Endothelial cell of umbilical vein (primary cell): Measurements from ENCODE around the gene TRIM67. TPM values are rescaled to one million over a fixed set of nuclear protein-coding genes. Genes with fewer than 3 reads are reported as not detected.

ENCODE experiments used
- BruUV-seq: library from RNA; stranded (reverse); fragments of 400-500 nt; replicated peaks from 2 replicates; lab custom pipeline; 2021; lab: Mats Ljungman, UMichigan
- CTCF ChIA-PET: fragments of 300-600, 350-600 bp; sonication (Branson Sonifier 250); formaldehyde crosslinking; loops from one replicate; lab custom pipeline; 2021; ENCODE audit warnings: antibody characterized with exemption, inconsistent platforms; lab: Charles Lee
- POLR2A ChIA-PET: fragments of 300-600, 350-600 bp; sonication (Branson Sonifier 250); formaldehyde crosslinking; loops from one replicate; lab custom pipeline; 2021; ENCODE audit warnings: antibody characterized with exemption, inconsistent platforms; lab: Charles Lee
- DNase-seq: peaks from one replicate; pipeline ENCODE4 v3.0.0-alpha.2; 2011; ENCODE audit warnings: low read depth, low spot score
- FAIRE-seq: peaks from 2 replicates; lab custom pipeline; 2011; peaks lifted over from hg19 to GRCh38; lab: Jason Lieb, UNC
- H2AFZ ChIP-seq: 2 replicates; pipeline ENCODE4 v1.6.0; 2012; ENCODE audit warnings: low read depth, low read length, control low read depth, inconsistent platforms
- H3K27ac ChIP-seq: 2 replicates; pipeline ENCODE4 v1.5.1; 2011; ENCODE audit warnings: low read depth, mild to moderate bottlenecking, control low read depth, low read length, moderate library complexity; ENCODE audit not compliant: insufficient read depth
- H3K27me3 ChIP-seq, 2 experiments: 2 replicates each; pipeline versions ENCODE4 v1.6.0 to v1.6.1; 2011; ENCODE audit warnings: low read length in 2 of 2, mixed read lengths in 1 of 2; ENCODE audit not compliant: control insufficient read depth in 2 of 2, insufficient read depth in 2 of 2
- H3K36me3 ChIP-seq, 2 experiments: 2 replicates in 1 of 2; 3 replicates in 1 of 2; pipeline ENCODE4 v1.5.1; 2011; ENCODE audit warnings: low read length in 2 of 2, mild to moderate bottlenecking in 1 of 2, moderate library complexity in 1 of 2; ENCODE audit not compliant: control insufficient read depth in 2 of 2, insufficient read depth in 2 of 2; ENCODE audit errors: extremely low read depth in 1 of 2
- H3K4me1 ChIP-seq: 3 replicates; pipeline ENCODE4 v1.5.1; 2011; ENCODE audit warnings: mild to moderate bottlenecking, low read length; ENCODE audit not compliant: control insufficient read depth, insufficient read depth; ENCODE audit errors: extremely low read depth
- H3K4me2 ChIP-seq: 2 replicates; pipeline ENCODE4 v1.6.1; 2011; ENCODE audit warnings: low read length, control low read depth, mixed read lengths; ENCODE audit not compliant: insufficient read depth
- H3K4me3 ChIP-seq, 3 experiments: fragments of 200-600 bp in 1 of 3; sonication (generic), shearing (Covaris generic) in 1 of 3; replicated peaks in 1 of 3; 2 replicates each; pipeline ENCODE4 v1.5.1; 2011 to 2016; ENCODE audit warnings: control low read depth in 3 of 3, low read length in 3 of 3, mild to moderate bottlenecking in 2 of 3, inconsistent platforms in 1 of 3, low read depth in 1 of 3, moderate library complexity in 1 of 3; ENCODE audit not compliant: insufficient read depth in 1 of 3
- H3K79me2 ChIP-seq: 2 replicates; pipeline ENCODE4 v1.6.0; 2012; ENCODE audit warnings: low read length, inconsistent platforms; ENCODE audit not compliant: control insufficient read depth, insufficient read depth
- H3K9ac ChIP-seq: replicated peaks from 2 replicates; pipeline ENCODE3; 2011; ENCODE audit warnings: low read length, control low read depth; ENCODE audit not compliant: insufficient read depth; ENCODE audit errors: extremely low read depth
- H3K9me1 ChIP-seq: replicated peaks from 3 replicates; pipeline ENCODE4 v1.6.0; 2011; ENCODE audit warnings: mild to moderate bottlenecking, low read length; ENCODE audit not compliant: control insufficient read depth, insufficient read depth; ENCODE audit errors: extremely low read depth
- H3K9me3 ChIP-seq: replicated peaks from 2 replicates; pipeline ENCODE4 v1.5.1; 2012; ENCODE audit warnings: low read length, inconsistent platforms; ENCODE audit not compliant: control insufficient read depth, insufficient read depth
- H4K20me1 ChIP-seq: replicated peaks from 2 replicates; pipeline ENCODE3; 2011; ENCODE audit warnings: mild to moderate bottlenecking, low read length; ENCODE audit not compliant: control insufficient read depth, insufficient read depth; ENCODE audit errors: extremely low read depth
- CTCF ChIP-seq, 2 donors: IDR thresholded peaks; 1 replicate in 1 of 2; 2 replicates in 1 of 2; pipeline ENCODE4 v1.5.1; 2011; ENCODE audit warnings: low read length in 2 of 2, mild to moderate bottlenecking in 2 of 2, moderate library complexity in 2 of 2, control low read depth in 1 of 2, inconsistent platforms in 1 of 2, low read depth in 1 of 2; ENCODE audit not compliant: insufficient read depth in 1 of 2; ENCODE audit errors: extremely low read depth in 1 of 2
- EZH2 ChIP-seq: IDR thresholded peaks from 2 replicates; pipeline ENCODE4 v1.6.1; 2012; ENCODE audit warnings: borderline replicate concordance, low read depth, mild to moderate bottlenecking, moderate library complexity, low read length, inconsistent platforms; ENCODE audit not compliant: severe bottlenecking
- dilution Hi-C: fragments of 300-500 bp; cut with MboI; formaldehyde crosslinking; loops from one replicate; pipeline ENCODE4 v1.15.0; 2019; ENCODE audit warnings: low sequenced_read_pairs; ENCODE audit not compliant: extremely low pct_ligation_motif_present
- intact Hi-C: fragments of 100-400 bp; cut with micrococcal nuclease; formaldehyde crosslinking; loops from one replicate; pipeline ENCODE4 v1.10.0; 2022
- polyA plus RNA-seq, 4 experiments: library from polyadenylated mRNA; depleted of rRNA in 3 of 4; stranded (reverse) in 3 of 4; unstranded in 1 of 4; fragments of >200 nt; gene quantifications; 2 replicates each; pipeline versions ENCODE4 v1.2.1 to v1.2.3, GENCODE V29; 2011 to 2012; ENCODE audit warnings: missing spikeins in 1 of 4
- total RNA-seq: library from RNA; stranded (reverse); gene quantifications from 2 replicates; pipeline ENCODE4 v1.2.3, GENCODE V29; 2021

TRIM67 gene
- total and polyA plus RNA-seq, 2 donors (not counting 3 experiments of a cell fraction or from before 2014, with no cell fraction given): not detected

- no peak overlapping the region for H3K9ac ChIP-seq
- ChIA-PET CTCF (interaction anchor here (0.9 kb wide), 1 partner anchor 12 kb away, joined by 3 read pairs; no protein-coding TSS in a partner anchor), POLR2A (no interaction called here)
- H3K4me1 ChIP-seq: no peaks in the 10 kb centered on the region
- peaks cover 54 to 71% of the 10 kb centered on the region in 2 experiments for H3K27me3 ChIP-seq
- no peaks in the 10 kb centered on the region for H3K9me1 ChIP-seq
- H3K36me3 ChIP-seq: no peaks in the 10 kb centered on the region
- intact Hi-C loops (loop anchor here (5.0 kb wide), 1 partner anchor 134 kb away; no protein-coding TSS in a partner anchor), dilution Hi-C loops (no loop called here)
- no peak overlapping the region for H3K4me2 ChIP-seq
- no peak overlapping the region for H2AFZ ChIP-seq
- FAIRE-seq: no peak
- BruUV-seq: no TSS peak
- H3K9me3 ChIP-seq: no peaks in the 10 kb centered on the region
- H3K27ac ChIP-seq: no peak overlapping the region
- DNase-seq: no peak
- no peaks in the 10 kb centered on the region for H3K79me2 ChIP-seq
- no peak overlapping the region for H3K4me3 ChIP-seq
- TF ChIP-seq EZH2 (peak; percentile 41), CTCF (IDR thresholded peaks at IDR 0.05; ENCODE audit: extremely low read depth in 1 of 2, insufficient read depth in 1 of 2, low read depth in 1 of 2, low read length in 2 of 2) (no peak)
- H4K20me1 ChIP-seq: no peaks in the 10 kb centered on the region
These were observed 777 bp upstream of the TRIM67 start for GRCh38 chr1:231160895-231161666.
